ENCODE results near the gene TMEM237.

TMEM237 gene

GRCh38 chr2:201608021-201608420 is 35.3 kb downstream of the TMEM237 start:
- Histone ChIP-seq H3K4me3 (ENCODE audit: low read depth, low read length) (no peak overlapping the region), H3K36me3 (ENCODE audit: control insufficient read depth in 2 of 2, insufficient read depth in 1 of 2, low read length in 2 of 2) (no peaks in the 10 kb centered on the region), H3K27ac (ENCODE audit: extremely low read depth, low read depth, low read length) (no peak overlapping the region), H3K4me1 (ENCODE audit: control insufficient read depth, insufficient read depth, low read length) (no peaks in the 10 kb centered on the region), H3K9me3 (ENCODE audit: control insufficient read depth, insufficient read depth, low read depth, low read length) (no peaks in the 10 kb centered on the region)
- CTCF ChIA-PET = no interaction called here
- TF ChIP-seq ZNF677 (tag by site-specific recombination; IDR thresholded peaks at IDR 0.05) = no peak
- no peak for TF ChIP-seq ZBTB1 (tag by site-specific recombination; IDR thresholded peaks at IDR 0.05)
- no peak for TF ChIP-seq ZNF157 (tag by site-specific recombination; IDR thresholded peaks at IDR 0.05)
- POLR2A ChIA-PET = interaction anchor here (0.6 kb wide), 1 partner anchor 157 kb away, joined by 4 read pairs; the partner anchor contains the start of genes STRADB and TRAK2

GRCh38 chr2:201607568-201607967 is 35.7 kb downstream of the TMEM237 start:
- Histone ChIP-seq H3K36me3 (ENCODE audit: control insufficient read depth in 2 of 2, insufficient read depth in 1 of 2, low read length in 2 of 2) (no peaks in the 10 kb centered on the region), H3K4me3 (ENCODE audit: low read depth, low read length) (no peak overlapping the region), H3K9me3 (ENCODE audit: control insufficient read depth, insufficient read depth, low read depth, low read length) (no peaks in the 10 kb centered on the region), H3K4me1 (ENCODE audit: control insufficient read depth, insufficient read depth, low read length) (no peaks in the 10 kb centered on the region), H3K27ac (ENCODE audit: extremely low read depth, low read depth, low read length) (no peak overlapping the region)
- POLR2A ChIA-PET = interaction anchor here (0.6 kb wide), 1 partner anchor 156 kb away, joined by 4 read pairs; the partner anchor contains the start of genes STRADB and TRAK2
- CTCF ChIA-PET = no interaction called here
- no peak for TF ChIP-seq ZNF175 (tag by site-specific recombination; IDR thresholded peaks at IDR 0.05)
- no peak for TF ChIP-seq ZNF658 (tag by site-specific recombination; IDR thresholded peaks at IDR 0.05)
- TF ChIP-seq ZNF302 (tag by site-specific recombination; IDR thresholded peaks at IDR 0.05; ENCODE audit: low read depth) = no peak
- no peak for TF ChIP-seq ZNF571 (tag by site-specific recombination; IDR thresholded peaks at IDR 0.05)
- TF ChIP-seq ZNF146 (tag by site-specific recombination; IDR thresholded peaks at IDR 0.05) = no peak
- no peak for TF ChIP-seq ZNF391 (tag by site-specific recombination; IDR thresholded peaks at IDR 0.05; ENCODE audit: borderline replicate concordance, low read depth)
- TF ChIP-seq SETDB1 (IDR thresholded peaks at IDR 0.05; ENCODE audit: insufficient read length, low read length) = no peak

GRCh38 chr2:201600906-201601305 is 42.4 kb downstream of the TMEM237 start:
- no peak overlapping the region for H3K4me3 ChIP-seq (ENCODE audit: low read depth, low read length)
- TF ChIP-seq ZNF239 (tag by site-specific recombination; IDR thresholded peaks at IDR 0.05) (no peak), ZNF768 (tag by site-specific recombination; IDR thresholded peaks at IDR 0.05) (no peak), ZNF138 (tag by site-specific recombination; IDR thresholded peaks at IDR 0.05; ENCODE audit: borderline replicate concordance) (no peak), ZNF433 (tag by site-specific recombination; IDR thresholded peaks at IDR 0.05; ENCODE audit: low read depth) (no peak), ZNF184 (tag by site-specific recombination; IDR thresholded peaks at IDR 0.05) (no peak), ZNF473 (tag by site-specific recombination; IDR thresholded peaks at IDR 0.05) (no peak), ZNF223 (tag by site-specific recombination; IDR thresholded peaks at IDR 0.05) (no peak), ZNF169 (tag by site-specific recombination; IDR thresholded peaks at IDR 0.05) (no peak), ZNF266 (tag by site-specific recombination; IDR thresholded peaks at IDR 0.05; ENCODE audit: low read depth) (no peak), PRDM1 (tag by site-specific recombination; IDR thresholded peaks at IDR 0.05) (no peak), ZNF549 (tag by site-specific recombination; IDR thresholded peaks at IDR 0.05) (no peak), ZBTB48 (tag by site-specific recombination; IDR thresholded peaks at IDR 0.05) (no peak), ZNF560 (tag by site-specific recombination; IDR thresholded peaks at IDR 0.05; ENCODE audit: borderline replicate concordance) (no peak), ZNF600 (tag by site-specific recombination; IDR thresholded peaks at IDR 0.05) (no peak), ZNF48 (tag by site-specific recombination; IDR thresholded peaks at IDR 0.05) (no peak), ZNF274 (IDR thresholded peaks at IDR 0.05; ENCODE audit: low read length) (no peak), ZNF274 (tag by site-specific recombination; IDR thresholded peaks at IDR 0.05; ENCODE audit: borderline replicate concordance) (no peak), ZBTB20 (tag by site-specific recombination; IDR thresholded peaks at IDR 0.05) (no peak), ZNF26 (tag by site-specific recombination; IDR thresholded peaks at IDR 0.05) (no peak), GFI1B (tag by site-specific recombination; IDR thresholded peaks at IDR 0.05) (no peak)
- ChIA-PET CTCF (no interaction called here), POLR2A (no interaction called here)
- H3K4me1 ChIP-seq (ENCODE audit: control insufficient read depth, insufficient read depth, low read length) = no peaks in the 10 kb centered on the region
- no peak overlapping the region for H3K27ac ChIP-seq (ENCODE audit: extremely low read depth, low read depth, low read length)
- no peaks in the 10 kb centered on the region for H3K9me3 ChIP-seq (ENCODE audit: control insufficient read depth, insufficient read depth, low read depth, low read length)
- H3K36me3 ChIP-seq (ENCODE audit: control insufficient read depth in 2 of 2, insufficient read depth in 1 of 2, low read length in 2 of 2) = no peaks in the 10 kb centered on the region

Data from HEK293 (cell line).